GM10266 (cell line): ENCODE results near the gene BRSK2.

Source experiments
- DNase-seq: peaks from one replicate; pipeline ENCODE4 v3.0.0; 2012; ENCODE audit errors: extremely low spot score
- TF ChIP-seq, protein P1 (sequence below): IDR thresholded peaks from 2 replicates; pipeline ENCODE4 v1.5.1; 2012; ENCODE audit warnings: mild to moderate bottlenecking, low read depth; ENCODE audit not compliant: control insufficient read depth, insufficient read depth; ENCODE audit errors: missing control alignments

The BRSK2 gene

DNA sequence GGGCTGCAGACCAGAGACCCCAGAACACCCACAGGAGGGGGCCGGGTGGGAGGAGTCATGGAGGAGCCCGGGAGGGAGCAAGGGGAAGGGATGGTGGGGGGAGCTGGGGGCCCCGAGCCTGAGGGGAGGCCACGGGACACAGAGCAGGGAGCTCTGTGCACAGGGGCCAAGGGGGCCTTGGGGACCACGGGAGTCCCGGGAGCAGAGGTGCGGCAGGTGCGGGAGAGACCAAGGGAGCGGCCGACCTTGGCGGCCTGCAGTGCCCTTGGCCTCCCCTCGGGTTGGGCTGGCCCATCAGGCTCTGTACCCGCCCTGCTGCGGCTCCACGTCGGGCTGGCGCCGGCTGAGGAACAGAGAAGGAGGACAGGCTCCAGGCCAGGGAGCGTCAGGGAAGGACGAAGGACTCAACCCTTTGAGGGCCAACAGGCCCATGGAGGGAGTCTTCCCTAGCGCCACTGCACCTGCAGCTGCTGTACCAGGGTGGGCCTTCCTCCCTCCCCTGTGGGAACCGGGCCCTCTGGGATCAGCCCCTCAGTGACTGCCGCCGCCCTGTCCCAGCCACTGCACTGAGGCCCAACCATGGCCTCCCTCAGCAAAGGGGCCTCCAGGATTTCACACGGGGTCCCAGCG is 17.8 kb upstream of the BRSK2 start:
- no peak for DNase-seq
- TF ChIP-seq, protein P1, sequence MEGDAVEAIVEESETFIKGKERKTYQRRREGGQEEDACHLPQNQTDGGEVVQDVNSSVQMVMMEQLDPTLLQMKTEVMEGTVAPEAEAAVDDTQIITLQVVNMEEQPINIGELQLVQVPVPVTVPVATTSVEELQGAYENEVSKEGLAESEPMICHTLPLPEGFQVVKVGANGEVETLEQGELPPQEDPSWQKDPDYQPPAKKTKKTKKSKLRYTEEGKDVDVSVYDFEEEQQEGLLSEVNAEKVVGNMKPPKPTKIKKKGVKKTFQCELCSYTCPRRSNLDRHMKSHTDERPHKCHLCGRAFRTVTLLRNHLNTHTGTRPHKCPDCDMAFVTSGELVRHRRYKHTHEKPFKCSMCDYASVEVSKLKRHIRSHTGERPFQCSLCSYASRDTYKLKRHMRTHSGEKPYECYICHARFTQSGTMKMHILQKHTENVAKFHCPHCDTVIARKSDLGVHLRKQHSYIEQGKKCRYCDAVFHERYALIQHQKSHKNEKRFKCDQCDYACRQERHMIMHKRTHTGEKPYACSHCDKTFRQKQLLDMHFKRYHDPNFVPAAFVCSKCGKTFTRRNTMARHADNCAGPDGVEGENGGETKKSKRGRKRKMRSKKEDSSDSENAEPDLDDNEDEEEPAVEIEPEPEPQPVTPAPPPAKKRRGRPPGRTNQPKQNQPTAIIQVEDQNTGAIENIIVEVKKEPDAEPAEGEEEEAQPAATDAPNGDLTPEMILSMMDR, result no peak

DNA sequence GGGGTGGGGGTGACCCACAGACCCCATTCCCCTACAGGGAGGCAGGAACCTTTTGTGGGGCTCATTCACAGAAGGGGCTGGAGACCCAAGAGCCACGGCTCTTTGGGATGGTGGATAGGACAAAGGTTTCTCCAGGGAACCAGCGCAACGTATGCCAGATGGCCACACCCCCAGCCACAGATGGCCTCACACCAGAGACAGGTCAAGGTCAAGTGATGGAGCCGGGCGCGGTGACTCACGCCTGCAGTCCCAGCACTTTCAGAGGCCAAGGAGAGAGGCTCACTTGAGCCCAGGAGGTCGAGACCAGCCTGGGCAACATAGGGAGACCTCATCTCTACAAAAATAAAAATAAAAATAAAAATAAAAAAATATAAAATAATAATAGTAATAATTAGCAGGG is 17.1 kb upstream of the BRSK2 start:
- DNase-seq, result no peak
- TF ChIP-seq, protein P1, result no peak

DNA sequence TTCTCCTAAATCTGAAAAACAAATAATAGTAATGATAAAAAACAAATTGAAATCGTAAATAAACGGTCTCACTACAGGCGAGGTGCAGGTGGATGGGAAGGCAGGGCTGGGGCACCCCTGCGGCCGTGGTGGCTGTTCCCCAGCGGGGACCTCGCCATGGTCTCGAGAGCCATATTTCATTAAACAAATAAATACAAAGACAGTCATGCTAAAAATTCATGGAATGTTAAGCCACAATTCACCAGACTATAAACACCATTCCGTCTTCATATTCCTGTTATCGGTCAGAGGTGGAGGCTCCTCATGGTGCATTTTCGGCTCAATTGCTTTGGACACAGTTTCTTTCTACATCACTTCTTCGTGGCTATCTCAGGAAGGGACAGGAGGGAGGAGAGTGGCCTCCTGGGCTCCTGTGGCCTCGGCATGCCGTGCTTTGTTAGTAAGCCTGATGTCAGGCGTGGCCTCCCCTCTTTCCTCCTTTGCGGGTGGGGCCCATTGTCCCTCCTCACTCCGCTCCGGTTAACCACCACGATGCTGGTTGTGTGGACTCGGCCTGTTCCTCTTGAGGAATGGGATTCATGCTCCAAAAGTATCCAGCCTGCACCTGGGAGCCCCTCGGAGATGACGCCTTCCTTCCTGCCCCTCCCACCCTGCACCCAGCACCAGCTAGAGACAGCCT is 16.1 kb upstream of the BRSK2 start:
- TF ChIP-seq, protein P1, result no peak
- DNase-seq, result no peak

DNA sequence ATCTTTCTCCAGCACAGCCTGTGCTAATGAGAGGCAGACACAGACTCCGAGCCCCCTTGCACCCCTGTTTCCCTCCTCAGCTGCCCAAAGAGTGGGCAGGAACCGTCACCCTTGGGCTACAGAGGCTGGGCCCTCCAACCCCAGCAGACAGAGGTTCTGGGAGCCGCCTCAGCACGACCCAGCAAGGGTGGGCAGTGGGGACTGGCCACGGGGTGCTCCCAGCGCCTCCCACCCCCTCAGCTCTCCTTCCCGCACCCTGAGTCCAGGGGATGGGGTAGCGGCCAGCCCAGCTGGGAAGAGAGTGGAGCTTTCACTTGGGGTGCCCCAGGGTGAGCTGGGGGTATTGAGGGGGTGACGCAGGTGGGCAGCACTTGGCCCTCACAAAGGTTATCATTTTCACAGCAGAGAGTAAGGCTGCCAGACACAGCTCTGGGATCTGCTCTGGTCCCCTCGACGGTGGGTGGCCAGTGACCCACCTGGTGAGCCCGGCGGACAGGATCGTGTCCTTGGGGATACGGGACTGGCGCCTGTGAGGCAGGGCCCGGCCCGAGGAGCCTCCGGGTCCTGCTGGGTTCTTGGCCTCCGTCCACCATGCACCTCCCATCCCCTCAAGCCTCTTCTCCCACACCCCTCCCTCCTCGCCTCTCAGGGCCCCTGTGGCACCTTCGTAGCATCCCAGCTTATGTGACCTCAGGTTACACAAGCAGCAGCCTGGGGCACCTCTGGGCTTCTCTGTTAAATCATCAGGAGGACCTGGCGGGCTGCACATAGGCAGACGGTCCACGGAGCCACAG is 14.4 kb upstream of the BRSK2 start:
- TF ChIP-seq, protein P1, result no peak
- no peak for DNase-seq

DNA sequence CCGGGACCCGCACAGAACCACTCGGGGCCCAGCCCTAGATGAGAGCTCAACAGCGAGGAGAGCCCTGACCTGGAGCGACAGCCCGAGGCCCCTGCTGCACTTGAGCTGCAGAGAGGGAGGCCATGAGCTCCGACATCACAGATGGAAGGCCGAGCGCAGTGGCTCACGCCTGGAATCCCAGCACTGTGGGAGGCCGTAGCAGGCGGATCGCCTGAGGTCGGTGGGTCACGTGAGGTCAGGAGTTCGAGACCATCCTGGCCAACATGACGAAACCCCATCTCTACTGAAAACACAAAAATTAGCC is 13.8 kb upstream of the BRSK2 start:
- TF ChIP-seq, protein P1, result no peak
- DNase-seq, result no peak

DNA sequence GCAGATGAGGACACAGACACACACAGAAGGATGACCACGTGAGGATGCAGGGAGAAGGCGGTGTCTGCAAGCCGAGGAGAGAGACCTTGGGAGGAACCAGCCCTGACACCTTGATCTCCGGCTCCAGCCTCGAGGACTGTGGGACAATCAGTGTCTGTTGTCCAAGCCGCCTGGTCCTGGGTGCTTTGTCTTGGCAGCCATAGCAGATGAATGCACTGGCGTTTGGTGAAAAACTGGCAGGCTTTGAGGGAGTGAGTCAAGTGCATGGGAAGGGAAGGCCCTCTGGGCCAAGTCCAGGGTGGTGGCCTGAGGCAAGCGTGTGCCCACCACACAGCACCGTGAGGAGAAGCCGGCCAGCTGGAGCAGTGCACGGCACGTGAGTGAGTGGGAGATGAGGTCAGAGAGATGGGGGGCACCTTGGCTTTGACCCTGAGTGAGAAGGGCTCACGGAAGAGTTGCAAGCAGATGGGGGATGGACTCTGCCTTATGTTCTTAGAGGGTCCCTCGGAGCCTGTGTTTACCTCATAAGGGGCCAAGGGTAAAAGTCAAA is 12.4 kb upstream of the BRSK2 start:
- no peak for DNase-seq
- TF ChIP-seq, protein P1, result no peak
